SK-N-SH treated with all-trans-retinoic acid at 6 μM for 48 hours (cell line): ENCODE measurements around the gene PRPF4.

ENCODE experiments used
- ATAC-seq: fragments of 200-7000 bp; cut with Tn5 transposase; 3 replicates; pipeline ENCODE4 v1.9.1; 2020; ENCODE audit warnings: mild to moderate bottlenecking, moderate library complexity
- BACH2 ChIP-seq: fragments of 250-450 bp; sonication (Bioruptor Pico); IDR thresholded peaks from 2 replicates; pipeline ENCODE4 v1.9.0; 2021; ENCODE audit warnings: mild to moderate bottlenecking, borderline replicate concordance
- CSDC2 ChIP-seq: fragments of 250-450 bp; sonication (Bioruptor Pico); IDR thresholded peaks from 2 replicates; pipeline ENCODE4 v1.5.0; 2020; ENCODE audit warnings: mild to moderate bottlenecking, moderate library complexity
- ESRRG ChIP-seq: fragments of 250-450 bp; sonication (Bioruptor Pico); IDR thresholded peaks from 2 replicates; pipeline ENCODE4 v1.6.1; 2021; ENCODE audit warnings: mild to moderate bottlenecking
- GLIS3 ChIP-seq: fragments of 250-450 bp; sonication (Bioruptor Pico); IDR thresholded peaks from 2 replicates; pipeline ENCODE4 v1.5.0; 2020; ENCODE audit warnings: mild to moderate bottlenecking, moderate library complexity
- ISL1 ChIP-seq: fragments of 250-450 bp; sonication (Bioruptor Pico); IDR thresholded peaks from 2 replicates; pipeline ENCODE4 v2.1.2; 2022; ENCODE audit warnings: mild to moderate bottlenecking, moderate library complexity
- PPARA ChIP-seq: fragments of 250-450 bp; sonication (Bioruptor Pico); IDR thresholded peaks from 2 replicates; pipeline ENCODE4 v1.5.0; 2020; ENCODE audit warnings: mild to moderate bottlenecking, borderline replicate concordance
- RARB ChIP-seq: fragments of 250-450 bp; sonication (Bioruptor Pico); IDR thresholded peaks from 2 replicates; pipeline ENCODE4 v1.8.0; 2021; ENCODE audit warnings: mild to moderate bottlenecking, moderate library complexity
- SNAI2 ChIP-seq: fragments of 250-450 bp; sonication (Bioruptor Pico); IDR thresholded peaks from 2 replicates; pipeline ENCODE4 v1.5.0; 2020; ENCODE audit warnings: mild to moderate bottlenecking, moderate library complexity
- TCF4 ChIP-seq: fragments of 250-450 bp; sonication (Bioruptor Pico); IDR thresholded peaks from 2 replicates; pipeline ENCODE4 v1.8.0; 2021; ENCODE audit warnings: mild to moderate bottlenecking, moderate library complexity, borderline replicate concordance
- TOX ChIP-seq: fragments of 250-450 bp; sonication (Bioruptor Pico); IDR thresholded peaks from 2 replicates; pipeline ENCODE4 v1.8.0; 2021; ENCODE audit warnings: mild to moderate bottlenecking, moderate library complexity, borderline replicate concordance
- ZC3H10 ChIP-seq: fragments of 250-450 bp; sonication (Bioruptor Pico); IDR thresholded peaks from 2 replicates; pipeline ENCODE4 v1.5.1; 2021; ENCODE audit warnings: mild to moderate bottlenecking, moderate library complexity
- ZFP3 ChIP-seq: fragments of 250-450 bp; sonication (Bioruptor Pico); IDR thresholded peaks from 2 replicates; pipeline ENCODE4 v1.5.0; 2020; ENCODE audit warnings: mild to moderate bottlenecking, moderate library complexity
- ZNF565 ChIP-seq: fragments of 450-650 bp; formaldehyde crosslinking; conservative IDR thresholded peaks from 2 replicates; pipeline ENCODE4 v1.5.0; 2020; ENCODE audit warnings: low read depth, mild to moderate bottlenecking, moderate library complexity
- ZNF70 ChIP-seq: fragments of 450-650 bp; formaldehyde crosslinking; IDR thresholded peaks from 2 replicates; pipeline ENCODE4 v1.5.0; 2020; ENCODE audit warnings: mild to moderate bottlenecking, moderate library complexity
- ZNF8 ChIP-seq: fragments of 450-650 bp; formaldehyde crosslinking; IDR thresholded peaks from 2 replicates; pipeline ENCODE4 v1.5.0; 2020; ENCODE audit warnings: mild to moderate bottlenecking, moderate library complexity
- TF ChIP-seq, protein P1 (sequence below): fragments of 250-450 bp; sonication (Bioruptor Pico); IDR thresholded peaks from 2 replicates; pipeline ENCODE4 v1.5.1; 2021; ENCODE audit warnings: mild to moderate bottlenecking, moderate library complexity
- TF ChIP-seq, protein P2 (sequence below): fragments of 250-450 bp; sonication (Bioruptor Pico); IDR thresholded peaks from 2 replicates; pipeline ENCODE4 v1.8.0; 2021; ENCODE audit warnings: low read depth, mild to moderate bottlenecking, moderate library complexity, borderline replicate concordance
- TF ChIP-seq, protein P3 (sequence below): fragments of 250-450 bp; sonication (Bioruptor Pico); IDR thresholded peaks from 2 replicates; pipeline ENCODE4 v1.5.1; 2020; ENCODE audit warnings: low read depth, mild to moderate bottlenecking, moderate library complexity
- TF ChIP-seq, protein P4 (sequence below): fragments of 250-450 bp; sonication (Bioruptor Pico); IDR thresholded peaks from 2 replicates; pipeline ENCODE4 v1.5.0; 2020; ENCODE audit warnings: mild to moderate bottlenecking, moderate library complexity
- TF ChIP-seq, protein P5 (sequence below): fragments of 250-450 bp; sonication (Bioruptor Pico); IDR thresholded peaks from 2 replicates; pipeline ENCODE4 v1.8.0; 2020; ENCODE audit warnings: mild to moderate bottlenecking, moderate library complexity, borderline replicate concordance

Gene PRPF4

DNA sequence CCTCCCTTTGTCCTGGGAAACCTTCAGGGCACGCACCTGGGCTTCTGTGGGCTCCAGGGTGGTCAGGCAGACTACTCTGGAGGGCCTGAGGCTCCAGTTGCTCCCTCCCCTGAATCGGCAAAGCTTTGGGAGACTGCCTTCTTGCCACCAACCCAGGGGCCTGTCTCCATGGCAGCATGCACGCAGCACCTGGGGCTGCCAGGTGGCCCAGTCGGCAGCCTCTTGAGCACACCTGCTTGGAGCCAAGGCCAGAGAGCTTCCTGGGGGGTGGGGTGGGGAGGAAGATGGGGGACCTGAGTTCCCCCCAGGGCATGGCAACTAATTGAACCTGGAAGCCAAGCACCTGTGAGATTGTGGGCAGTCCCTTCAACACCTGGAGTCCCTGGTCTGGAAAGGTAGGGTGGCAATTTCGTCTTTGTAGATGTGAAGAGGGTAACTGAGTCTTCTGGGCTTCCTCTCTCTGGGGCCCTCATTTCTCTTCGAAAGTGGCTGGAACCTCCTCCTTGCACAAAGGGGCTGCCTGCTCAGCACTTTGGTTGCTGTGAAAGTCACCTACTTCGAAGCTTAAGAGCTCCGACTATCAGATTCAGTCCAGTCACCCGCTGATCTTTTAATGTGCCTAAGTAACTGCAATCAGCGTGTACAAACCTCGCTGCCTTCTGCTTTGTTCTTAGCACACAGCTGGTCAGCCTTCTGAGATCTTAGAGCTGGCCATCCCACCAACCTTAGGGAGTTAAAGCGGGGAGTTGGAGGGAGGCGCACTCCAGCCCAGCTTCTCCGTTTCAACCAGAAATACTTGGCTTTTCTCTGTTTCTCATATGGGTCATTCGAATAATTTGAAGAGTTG lies 23.7 kb downstream of the PRPF4 start:
- no peak for ATAC-seq
- TF ChIP-seq ZFP3 (CRISPR knock-in tag) (no peak), ZNF565 (no peak), TCF4 (no peak), ZNF70 (CRISPR knock-in tag) (no peak), SNAI2 (CRISPR knock-in tag) (no peak)
- TF ChIP-seq, protein P1, sequence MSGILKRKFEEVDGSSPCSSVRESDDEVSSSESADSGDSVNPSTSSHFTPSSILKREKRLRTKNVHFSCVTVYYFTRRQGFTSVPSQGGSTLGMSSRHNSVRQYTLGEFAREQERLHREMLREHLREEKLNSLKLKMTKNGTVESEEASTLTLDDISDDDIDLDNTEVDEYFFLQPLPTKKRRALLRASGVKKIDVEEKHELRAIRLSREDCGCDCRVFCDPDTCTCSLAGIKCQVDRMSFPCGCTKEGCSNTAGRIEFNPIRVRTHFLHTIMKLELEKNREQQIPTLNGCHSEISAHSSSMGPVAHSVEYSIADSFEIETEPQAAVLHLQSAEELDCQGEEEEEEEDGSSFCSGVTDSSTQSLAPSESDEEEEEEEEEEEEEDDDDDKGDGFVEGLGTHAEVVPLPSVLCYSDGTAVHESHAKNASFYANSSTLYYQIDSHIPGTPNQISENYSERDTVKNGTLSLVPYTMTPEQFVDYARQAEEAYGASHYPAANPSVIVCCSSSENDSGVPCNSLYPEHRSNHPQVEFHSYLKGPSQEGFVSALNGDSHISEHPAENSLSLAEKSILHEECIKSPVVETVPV = no peak
- TF ChIP-seq, protein P2, sequence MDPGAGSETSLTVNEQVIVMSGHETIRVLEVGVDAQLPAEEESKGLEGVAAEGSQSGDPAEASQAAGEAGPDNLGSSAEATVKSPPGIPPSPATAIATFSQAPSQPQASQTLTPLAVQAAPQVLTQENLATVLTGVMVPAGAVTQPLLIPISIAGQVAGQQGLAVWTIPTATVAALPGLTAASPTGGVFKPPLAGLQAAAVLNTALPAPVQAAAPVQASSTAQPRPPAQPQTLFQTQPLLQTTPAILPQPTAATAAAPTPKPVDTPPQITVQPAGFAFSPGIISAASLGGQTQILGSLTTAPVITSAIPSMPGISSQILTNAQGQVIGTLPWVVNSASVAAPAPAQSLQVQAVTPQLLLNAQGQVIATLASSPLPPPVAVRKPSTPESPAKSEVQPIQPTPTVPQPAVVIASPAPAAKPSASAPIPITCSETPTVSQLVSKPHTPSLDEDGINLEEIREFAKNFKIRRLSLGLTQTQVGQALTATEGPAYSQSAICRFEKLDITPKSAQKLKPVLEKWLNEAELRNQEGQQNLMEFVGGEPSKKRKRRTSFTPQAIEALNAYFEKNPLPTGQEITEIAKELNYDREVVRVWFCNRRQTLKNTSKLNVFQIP (CRISPR knock-in tag) = no peak

DNA sequence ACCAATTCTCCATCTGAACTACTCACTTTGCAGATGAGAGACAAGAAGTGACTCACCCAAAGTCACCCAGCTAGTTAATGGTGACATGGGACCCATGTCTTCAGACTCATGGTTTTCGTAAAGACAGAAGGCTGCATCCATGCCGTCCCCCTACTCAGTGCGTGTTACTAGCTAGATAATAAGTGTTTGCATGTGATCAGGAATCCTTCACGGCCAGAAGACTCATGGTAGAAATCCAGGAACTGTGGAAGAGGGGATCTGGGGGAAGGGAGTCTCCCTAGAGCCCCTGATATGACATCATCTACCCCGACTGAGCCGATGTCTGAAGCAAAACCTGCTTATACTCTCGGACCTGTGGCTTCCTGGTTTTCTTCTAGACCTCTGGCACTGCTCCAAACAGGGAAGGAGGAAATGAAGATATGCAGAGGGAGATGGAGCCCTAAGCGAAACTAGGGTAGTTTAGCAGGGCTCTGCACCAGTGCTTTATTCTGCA lies 24.4 kb downstream of the PRPF4 start:
- no peak for ATAC-seq
- TF ChIP-seq RARB (CRISPR knock-in tag) = no peak
- TF ChIP-seq GLIS3 (CRISPR knock-in tag) = no peak
- TF ChIP-seq TOX (CRISPR knock-in tag) = no peak
- TF ChIP-seq, protein P1 = no peak
- TF ChIP-seq ESRRG (CRISPR knock-in tag) = no peak
- TF ChIP-seq ZNF8 (CRISPR knock-in tag) = no peak
- TF ChIP-seq, protein P3, sequence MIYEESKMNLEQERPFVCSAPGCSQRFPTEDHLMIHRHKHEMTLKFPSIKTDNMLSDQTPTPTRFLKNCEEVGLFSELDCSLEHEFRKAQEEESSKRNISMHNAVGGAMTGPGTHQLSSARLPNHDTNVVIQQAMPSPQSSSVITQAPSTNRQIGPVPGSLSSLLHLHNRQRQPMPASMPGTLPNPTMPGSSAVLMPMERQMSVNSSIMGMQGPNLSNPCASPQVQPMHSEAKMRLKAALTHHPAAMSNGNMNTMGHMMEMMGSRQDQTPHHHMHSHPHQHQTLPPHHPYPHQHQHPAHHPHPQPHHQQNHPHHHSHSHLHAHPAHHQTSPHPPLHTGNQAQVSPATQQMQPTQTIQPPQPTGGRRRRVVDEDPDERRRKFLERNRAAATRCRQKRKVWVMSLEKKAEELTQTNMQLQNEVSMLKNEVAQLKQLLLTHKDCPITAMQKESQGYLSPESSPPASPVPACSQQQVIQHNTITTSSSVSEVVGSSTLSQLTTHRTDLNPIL = no peak
- TF ChIP-seq, all 23 proteins: peak for 0

DNA sequence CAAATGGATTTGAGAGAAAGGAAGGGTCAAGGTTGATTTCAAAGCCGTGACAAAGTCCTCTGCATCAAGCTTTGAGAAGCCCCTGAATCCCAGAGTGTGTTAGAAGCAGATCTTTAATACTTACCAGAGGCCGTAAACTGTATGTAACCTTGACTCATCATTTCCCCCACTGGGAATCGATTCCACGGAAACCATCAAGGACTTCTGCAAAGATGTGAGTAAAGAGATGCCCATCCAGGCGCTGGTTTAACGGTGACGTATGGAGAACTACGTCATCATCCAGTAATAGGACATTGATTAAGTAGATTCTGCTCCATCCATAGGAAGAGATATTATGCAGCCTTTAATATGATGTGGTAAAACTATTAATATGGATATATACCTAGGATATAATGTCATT lies 26.1 kb downstream of the PRPF4 start:
- no peak for ATAC-seq
- TF ChIP-seq RARB (CRISPR knock-in tag) (no peak), ZC3H10 (CRISPR knock-in tag) (no peak), ZFP3 (CRISPR knock-in tag) (no peak), ZNF565 (no peak), TOX (CRISPR knock-in tag) (no peak), BACH2 (no peak), PPARA (CRISPR knock-in tag) (no peak), ISL1 (no peak), ZNF70 (CRISPR knock-in tag) (no peak), ZNF8 (CRISPR knock-in tag) (no peak), CSDC2 (CRISPR knock-in tag) (no peak), ESRRG (CRISPR knock-in tag) (no peak)
- TF ChIP-seq, protein P2 (CRISPR knock-in tag) = no peak
- TF ChIP-seq, protein P4, sequence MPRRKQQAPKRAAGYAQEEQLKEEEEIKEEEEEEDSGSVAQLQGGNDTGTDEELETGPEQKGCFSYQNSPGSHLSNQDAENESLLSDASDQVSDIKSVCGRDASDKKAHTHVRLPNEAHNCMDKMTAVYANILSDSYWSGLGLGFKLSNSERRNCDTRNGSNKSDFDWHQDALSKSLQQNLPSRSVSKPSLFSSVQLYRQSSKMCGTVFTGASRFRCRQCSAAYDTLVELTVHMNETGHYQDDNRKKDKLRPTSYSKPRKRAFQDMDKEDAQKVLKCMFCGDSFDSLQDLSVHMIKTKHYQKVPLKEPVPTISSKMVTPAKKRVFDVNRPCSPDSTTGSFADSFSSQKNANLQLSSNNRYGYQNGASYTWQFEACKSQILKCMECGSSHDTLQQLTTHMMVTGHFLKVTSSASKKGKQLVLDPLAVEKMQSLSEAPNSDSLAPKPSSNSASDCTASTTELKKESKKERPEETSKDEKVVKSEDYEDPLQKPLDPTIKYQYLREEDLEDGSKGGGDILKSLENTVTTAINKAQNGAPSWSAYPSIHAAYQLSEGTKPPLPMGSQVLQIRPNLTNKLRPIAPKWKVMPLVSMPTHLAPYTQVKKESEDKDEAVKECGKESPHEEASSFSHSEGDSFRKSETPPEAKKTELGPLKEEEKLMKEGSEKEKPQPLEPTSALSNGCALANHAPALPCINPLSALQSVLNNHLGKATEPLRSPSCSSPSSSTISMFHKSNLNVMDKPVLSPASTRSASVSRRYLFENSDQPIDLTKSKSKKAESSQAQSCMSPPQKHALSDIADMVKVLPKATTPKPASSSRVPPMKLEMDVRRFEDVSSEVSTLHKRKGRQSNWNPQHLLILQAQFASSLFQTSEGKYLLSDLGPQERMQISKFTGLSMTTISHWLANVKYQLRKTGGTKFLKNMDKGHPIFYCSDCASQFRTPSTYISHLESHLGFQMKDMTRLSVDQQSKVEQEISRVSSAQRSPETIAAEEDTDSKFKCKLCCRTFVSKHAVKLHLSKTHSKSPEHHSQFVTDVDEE (CRISPR knock-in tag) = no peak
- TF ChIP-seq, protein P3 = no peak
- TF ChIP-seq, protein P5, sequence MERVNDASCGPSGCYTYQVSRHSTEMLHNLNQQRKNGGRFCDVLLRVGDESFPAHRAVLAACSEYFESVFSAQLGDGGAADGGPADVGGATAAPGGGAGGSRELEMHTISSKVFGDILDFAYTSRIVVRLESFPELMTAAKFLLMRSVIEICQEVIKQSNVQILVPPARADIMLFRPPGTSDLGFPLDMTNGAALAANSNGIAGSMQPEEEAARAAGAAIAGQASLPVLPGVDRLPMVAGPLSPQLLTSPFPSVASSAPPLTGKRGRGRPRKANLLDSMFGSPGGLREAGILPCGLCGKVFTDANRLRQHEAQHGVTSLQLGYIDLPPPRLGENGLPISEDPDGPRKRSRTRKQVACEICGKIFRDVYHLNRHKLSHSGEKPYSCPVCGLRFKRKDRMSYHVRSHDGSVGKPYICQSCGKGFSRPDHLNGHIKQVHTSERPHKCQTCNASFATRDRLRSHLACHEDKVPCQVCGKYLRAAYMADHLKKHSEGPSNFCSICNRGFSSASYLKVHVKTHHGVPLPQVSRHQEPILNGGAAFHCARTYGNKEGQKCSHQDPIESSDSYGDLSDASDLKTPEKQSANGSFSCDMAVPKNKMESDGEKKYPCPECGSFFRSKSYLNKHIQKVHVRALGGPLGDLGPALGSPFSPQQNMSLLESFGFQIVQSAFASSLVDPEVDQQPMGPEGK (CRISPR knock-in tag) = no peak
- TF ChIP-seq, protein P1 = no peak
